ENCODE measurements around the gene RNF41. TPM values are rescaled to one million over a fixed set of nuclear protein-coding genes. Genes with fewer than 3 reads are reported as not detected.
A peak's percentile ranks its signal among the peaks of the same experiment; 100 is the strongest.

Gene RNF41
- total and polyA plus RNA-seq, 2 of the 13 experiments (the other 11 are each of a cell fraction or from before 2014, with no cell fraction given) = 27.1 to 39.4 TPM

- Histone ChIP-seq H2AFZ (ENCODE audit: low read length) (no peak overlapping the region), H4K20me1 (ENCODE audit: insufficient read depth, low read length) (peaks cover 28% of the 10 kb centered on the region), H3K4me2 (ENCODE audit: low read depth, low read length) (peak overlapping the region; percentile 83), H3K4me3 (replicated peaks in 1 of 3; ENCODE audit: insufficient read depth in 1 of 3, low read depth in 2 of 3, low read length in 3 of 3) (peak overlapping the region; percentile 92 to 99 (median 95)), H3K9ac (ENCODE audit: insufficient read depth, low read depth, low read length) (peak overlapping the region; percentile 100), H3K9me3 (ENCODE audit: low read length) (no peaks in the 10 kb centered on the region), H3K27me3 (ENCODE audit: control insufficient read depth in 1 of 2, insufficient read depth in 2 of 2, low read length in 2 of 2) (no peaks in the 10 kb centered on the region; a peak in 1 of 5 replicates), H3K27ac (ENCODE audit: extremely low read length, insufficient read depth, low read length) (peak overlapping the region; percentile 87), H3K36me3 (replicated peaks in 1 of 2; ENCODE audit: control insufficient read depth in 1 of 2, insufficient read depth in 2 of 2, low read length in 2 of 2) (peaks cover 22 to 35% of the 10 kb centered on the region in 2 experiments), H3K4me1 (ENCODE audit: insufficient read depth, low read length) (peaks cover 57% of the 10 kb centered on the region), H3K79me2 (ENCODE audit: insufficient read depth, low read length) (peaks cover 27% of the 10 kb centered on the region)
- BruUV-seq (replicated peaks) = TSS peak; percentile 69
- intact Hi-C loops (cut with micrococcal nuclease; ENCODE audit: unreplicated experiment) = loop anchor here (2.0 to 5.0 kb wide), 2 partner anchors 32 to 33 kb away; no protein-coding TSS in a partner anchor
- CTCF ChIA-PET (ENCODE audit: low intra/inter-chr PET ratio, low total read pairs) = interaction anchor here (1.4 to 1.8 kb wide), 2 partner anchors 30 to 33 kb away, joined by 3 to 7 read pairs; partner anchors contain the start of gene SMARCC2
- DNase-seq (ENCODE audit: low spot score) = peak; percentile 70
- POLR2A ChIA-PET = interaction anchor here (1.2 to 3.4 kb wide), 9 partner anchors 9 to 229 kb away, joined by 3 to 30 read pairs (median 6); partner anchors contain the start of genes ESYT1, RPL41, SMARCC2 and ZC3H10
- peak; percentile 57 for FAIRE-seq
- peak; percentile 51 for ATAC-seq
- in situ Hi-C loops (cut with HindIII; ENCODE audit: extremely low pct_ligation_motif_present, low pct_unique_long_range_greater_than_20kb) = loop anchor here (5.0 kb wide), 1 partner anchor 37 kb away; no protein-coding TSS in a partner anchor
- 4% methylated on average over 6 of the region's 6 CpGs for WGBS (ENCODE audit: low lambda C conversion rate)
- TF ChIP-seq KAT7 (CRISPR knock-in tag; IDR thresholded peaks at IDR 0.05; ENCODE audit: borderline replicate concordance) (no peak), ZNF569 (CRISPR knock-in tag; IDR thresholded peaks at IDR 0.05; ENCODE audit: borderline replicate concordance) (no peak), LRRFIP1 (CRISPR knock-in tag; conservative IDR thresholded peaks at IDR 0.05) (no peak), NFE2L1 (CRISPR knock-in tag; IDR thresholded peaks at IDR 0.05; ENCODE audit: borderline replicate concordance) (no peak), ZMYM3 (CRISPR knock-in tag; IDR thresholded peaks at IDR 0.05) (no peak), SMAD3 (CRISPR knock-in tag; IDR thresholded peaks at IDR 0.05) (no peak), ZNF7 (CRISPR knock-in tag; IDR thresholded peaks at IDR 0.05) (no peak)
- TF ChIP-seq, protein P1, sequence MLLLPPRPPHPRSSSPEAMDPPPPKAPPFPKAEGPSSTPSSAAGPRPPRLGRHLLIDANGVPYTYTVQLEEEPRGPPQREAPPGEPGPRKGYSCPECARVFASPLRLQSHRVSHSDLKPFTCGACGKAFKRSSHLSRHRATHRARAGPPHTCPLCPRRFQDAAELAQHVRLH (CRISPR knock-in tag; IDR thresholded peaks at IDR 0.05; ENCODE audit: borderline replicate concordance, low read depth) = no peak; the same call in 1 of the 2 replicates
- TF ChIP-seq, protein P2, sequence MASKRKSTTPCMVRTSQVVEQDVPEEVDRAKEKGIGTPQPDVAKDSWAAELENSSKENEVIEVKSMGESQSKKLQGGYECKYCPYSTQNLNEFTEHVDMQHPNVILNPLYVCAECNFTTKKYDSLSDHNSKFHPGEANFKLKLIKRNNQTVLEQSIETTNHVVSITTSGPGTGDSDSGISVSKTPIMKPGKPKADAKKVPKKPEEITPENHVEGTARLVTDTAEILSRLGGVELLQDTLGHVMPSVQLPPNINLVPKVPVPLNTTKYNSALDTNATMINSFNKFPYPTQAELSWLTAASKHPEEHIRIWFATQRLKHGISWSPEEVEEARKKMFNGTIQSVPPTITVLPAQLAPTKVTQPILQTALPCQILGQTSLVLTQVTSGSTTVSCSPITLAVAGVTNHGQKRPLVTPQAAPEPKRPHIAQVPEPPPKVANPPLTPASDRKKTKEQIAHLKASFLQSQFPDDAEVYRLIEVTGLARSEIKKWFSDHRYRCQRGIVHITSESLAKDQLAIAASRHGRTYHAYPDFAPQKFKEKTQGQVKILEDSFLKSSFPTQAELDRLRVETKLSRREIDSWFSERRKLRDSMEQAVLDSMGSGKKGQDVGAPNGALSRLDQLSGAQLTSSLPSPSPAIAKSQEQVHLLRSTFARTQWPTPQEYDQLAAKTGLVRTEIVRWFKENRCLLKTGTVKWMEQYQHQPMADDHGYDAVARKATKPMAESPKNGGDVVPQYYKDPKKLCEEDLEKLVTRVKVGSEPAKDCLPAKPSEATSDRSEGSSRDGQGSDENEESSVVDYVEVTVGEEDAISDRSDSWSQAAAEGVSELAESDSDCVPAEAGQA (IDR thresholded peaks at IDR 0.05; ENCODE audit: low read depth) = no peak
- TF ChIP-seq, protein P2 (CRISPR knock-in tag; IDR thresholded peaks at IDR 0.05; ENCODE audit: borderline replicate concordance) = no peak
Observed at GRCh38 chr12:56158926-56159461, 62.7 kb downstream of the RNF41 start.

Measured in HepG2 (cell line).